ENCODE results near the gene CYP24A1.

DNA sequence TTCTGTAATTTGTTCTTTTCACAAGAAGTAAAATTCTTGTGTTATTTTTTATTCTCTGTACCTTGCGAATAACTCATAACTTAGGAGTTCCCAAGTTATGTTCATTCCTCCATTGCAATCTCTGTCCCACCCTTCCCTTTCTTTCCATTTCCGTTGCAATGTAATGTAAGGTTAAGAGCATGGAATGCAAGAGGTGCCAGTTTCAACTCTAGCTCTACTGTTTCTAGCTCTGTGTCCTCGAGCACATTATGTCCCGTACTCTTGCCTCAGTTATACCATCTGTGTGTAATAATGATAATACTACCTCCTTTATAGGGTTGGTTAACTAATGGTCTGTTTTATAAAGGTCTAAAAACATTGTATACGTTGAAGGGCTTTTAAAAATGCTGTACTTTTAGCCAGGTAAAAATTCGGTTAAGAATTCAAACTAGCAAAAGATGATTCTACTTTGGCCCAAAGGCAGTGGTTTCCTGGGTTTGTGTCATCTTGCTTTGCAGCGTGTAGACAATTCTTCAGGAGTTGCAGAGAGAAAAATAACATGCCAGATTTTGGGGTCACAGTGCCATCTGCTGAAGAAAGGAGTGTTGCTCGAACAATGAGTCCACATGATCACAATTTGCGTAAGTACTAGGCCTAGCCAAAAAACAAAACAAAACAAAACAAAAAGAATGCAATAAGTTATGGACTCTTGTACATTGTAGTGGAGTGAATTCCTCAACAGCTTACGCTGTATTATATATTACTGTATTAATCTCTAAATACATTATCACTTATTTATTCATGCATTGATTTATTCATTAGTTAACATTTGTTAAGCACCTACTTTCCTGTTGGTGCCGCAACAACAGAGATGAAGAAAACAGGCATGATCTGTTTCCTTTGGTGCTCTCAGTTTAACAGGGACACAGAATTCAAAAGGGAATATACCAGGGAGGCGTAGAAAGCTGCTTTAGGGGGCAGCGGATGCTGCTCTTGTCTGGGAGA is 24.1 kb upstream of the CYP24A1 start:
- no peak for TF ChIP-seq POLR2A (IDR thresholded peaks at IDR 0.05)
- TF ChIP-seq, protein P1, sequence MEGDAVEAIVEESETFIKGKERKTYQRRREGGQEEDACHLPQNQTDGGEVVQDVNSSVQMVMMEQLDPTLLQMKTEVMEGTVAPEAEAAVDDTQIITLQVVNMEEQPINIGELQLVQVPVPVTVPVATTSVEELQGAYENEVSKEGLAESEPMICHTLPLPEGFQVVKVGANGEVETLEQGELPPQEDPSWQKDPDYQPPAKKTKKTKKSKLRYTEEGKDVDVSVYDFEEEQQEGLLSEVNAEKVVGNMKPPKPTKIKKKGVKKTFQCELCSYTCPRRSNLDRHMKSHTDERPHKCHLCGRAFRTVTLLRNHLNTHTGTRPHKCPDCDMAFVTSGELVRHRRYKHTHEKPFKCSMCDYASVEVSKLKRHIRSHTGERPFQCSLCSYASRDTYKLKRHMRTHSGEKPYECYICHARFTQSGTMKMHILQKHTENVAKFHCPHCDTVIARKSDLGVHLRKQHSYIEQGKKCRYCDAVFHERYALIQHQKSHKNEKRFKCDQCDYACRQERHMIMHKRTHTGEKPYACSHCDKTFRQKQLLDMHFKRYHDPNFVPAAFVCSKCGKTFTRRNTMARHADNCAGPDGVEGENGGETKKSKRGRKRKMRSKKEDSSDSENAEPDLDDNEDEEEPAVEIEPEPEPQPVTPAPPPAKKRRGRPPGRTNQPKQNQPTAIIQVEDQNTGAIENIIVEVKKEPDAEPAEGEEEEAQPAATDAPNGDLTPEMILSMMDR (IDR thresholded peaks at IDR 0.05): no peak
